Measurements from ENCODE around the gene STXBP6. TPM values are rescaled to one million over a fixed set of nuclear protein-coding genes. Genes with fewer than 3 reads are reported as not detected.

The STXBP6 gene
- total and polyA plus RNA-seq, 8 donors, result 17.2 to 54.1 (median 47.1) TPM

DNA sequence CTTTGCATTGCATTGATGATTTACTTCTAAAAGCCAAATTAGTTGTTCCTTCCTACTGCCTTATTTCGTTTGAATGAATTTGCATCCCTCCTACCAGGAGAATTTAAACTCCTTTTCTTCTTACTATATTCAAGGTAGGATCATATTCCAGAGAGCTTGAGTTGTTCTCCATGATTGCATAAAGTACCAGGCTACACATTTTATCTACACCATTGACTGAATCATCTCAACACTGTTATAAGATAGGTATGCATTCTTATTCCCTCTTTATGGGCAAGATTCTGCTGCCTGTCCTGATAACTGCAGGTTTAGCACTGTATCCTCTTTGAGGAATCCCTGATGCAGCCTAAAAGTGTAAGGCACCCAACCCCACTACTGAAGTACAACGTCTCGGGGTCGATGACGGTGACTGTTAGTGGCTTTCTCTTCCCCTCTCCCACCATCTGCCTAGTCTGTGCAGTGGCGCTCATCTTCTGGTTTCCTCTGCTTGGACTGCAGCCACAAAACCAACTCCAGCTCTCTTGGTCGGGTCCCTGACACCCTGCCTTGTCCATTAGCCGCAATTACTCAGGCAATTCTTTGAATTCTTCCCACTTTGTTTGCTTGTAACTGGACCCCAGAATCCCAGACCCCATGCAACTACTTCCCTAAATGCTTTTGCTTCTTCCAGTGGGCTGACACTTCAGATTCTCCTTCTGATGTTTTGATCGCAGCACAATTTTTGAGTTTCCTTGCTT is 44.4 kb upstream of the STXBP6 start:
- H3K4me1 ChIP-seq, result no peaks in the 10 kb centered on the region
- H3K9me3 ChIP-seq, result no peaks in the 10 kb centered on the region
- intact Hi-C loops (cut with DNase I), result no loop called here
- H3K27ac ChIP-seq, result no peak overlapping the region
- H3K36me3 ChIP-seq, result no peaks in the 10 kb centered on the region
- no peaks in the 10 kb centered on the region for H3K27me3 ChIP-seq
- ATAC-seq (no peak), DNase-seq (no peak)
- no peak overlapping the region for H3K4me3 ChIP-seq
- TF ChIP-seq, protein P1, sequence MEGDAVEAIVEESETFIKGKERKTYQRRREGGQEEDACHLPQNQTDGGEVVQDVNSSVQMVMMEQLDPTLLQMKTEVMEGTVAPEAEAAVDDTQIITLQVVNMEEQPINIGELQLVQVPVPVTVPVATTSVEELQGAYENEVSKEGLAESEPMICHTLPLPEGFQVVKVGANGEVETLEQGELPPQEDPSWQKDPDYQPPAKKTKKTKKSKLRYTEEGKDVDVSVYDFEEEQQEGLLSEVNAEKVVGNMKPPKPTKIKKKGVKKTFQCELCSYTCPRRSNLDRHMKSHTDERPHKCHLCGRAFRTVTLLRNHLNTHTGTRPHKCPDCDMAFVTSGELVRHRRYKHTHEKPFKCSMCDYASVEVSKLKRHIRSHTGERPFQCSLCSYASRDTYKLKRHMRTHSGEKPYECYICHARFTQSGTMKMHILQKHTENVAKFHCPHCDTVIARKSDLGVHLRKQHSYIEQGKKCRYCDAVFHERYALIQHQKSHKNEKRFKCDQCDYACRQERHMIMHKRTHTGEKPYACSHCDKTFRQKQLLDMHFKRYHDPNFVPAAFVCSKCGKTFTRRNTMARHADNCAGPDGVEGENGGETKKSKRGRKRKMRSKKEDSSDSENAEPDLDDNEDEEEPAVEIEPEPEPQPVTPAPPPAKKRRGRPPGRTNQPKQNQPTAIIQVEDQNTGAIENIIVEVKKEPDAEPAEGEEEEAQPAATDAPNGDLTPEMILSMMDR (IDR thresholded peaks at IDR 0.05), result no peak

DNA sequence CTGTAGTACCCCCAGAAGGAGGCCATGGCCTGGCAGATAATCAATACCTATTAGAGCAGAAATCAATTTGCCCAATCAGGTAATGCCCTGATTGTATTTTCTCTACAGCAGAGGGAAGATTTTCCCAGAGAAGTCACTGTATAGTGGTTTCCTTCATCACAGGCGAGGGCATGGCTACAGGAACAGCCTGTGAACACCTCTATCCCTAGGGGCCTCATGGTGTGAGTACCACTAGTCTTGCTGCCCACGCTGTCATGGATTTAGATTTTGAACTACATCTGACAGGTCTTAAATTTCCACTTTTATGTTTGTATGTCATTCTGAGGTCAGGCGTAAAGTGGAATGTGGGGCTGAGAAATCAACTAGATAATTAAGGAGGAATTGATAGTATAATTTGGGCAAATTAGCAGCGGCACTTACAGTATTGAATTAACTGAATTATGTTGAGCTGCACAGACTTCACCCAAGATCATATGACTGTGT is 42.4 kb upstream of the STXBP6 start:
- ATAC-seq, result no peak
- H3K36me3 ChIP-seq, result no peaks in the 10 kb centered on the region
- H3K27ac ChIP-seq, result no peak overlapping the region
- H3K27me3 ChIP-seq, result no peaks in the 10 kb centered on the region
- TF ChIP-seq, protein P1 (IDR thresholded peaks at IDR 0.05), result no peak
- intact Hi-C loops (cut with DNase I), result no loop called here
- H3K9me3 ChIP-seq, result no peaks in the 10 kb centered on the region
- no peaks in the 10 kb centered on the region for H3K4me1 ChIP-seq
- no peak for DNase-seq
- no peak overlapping the region for H3K4me3 ChIP-seq

DNA sequence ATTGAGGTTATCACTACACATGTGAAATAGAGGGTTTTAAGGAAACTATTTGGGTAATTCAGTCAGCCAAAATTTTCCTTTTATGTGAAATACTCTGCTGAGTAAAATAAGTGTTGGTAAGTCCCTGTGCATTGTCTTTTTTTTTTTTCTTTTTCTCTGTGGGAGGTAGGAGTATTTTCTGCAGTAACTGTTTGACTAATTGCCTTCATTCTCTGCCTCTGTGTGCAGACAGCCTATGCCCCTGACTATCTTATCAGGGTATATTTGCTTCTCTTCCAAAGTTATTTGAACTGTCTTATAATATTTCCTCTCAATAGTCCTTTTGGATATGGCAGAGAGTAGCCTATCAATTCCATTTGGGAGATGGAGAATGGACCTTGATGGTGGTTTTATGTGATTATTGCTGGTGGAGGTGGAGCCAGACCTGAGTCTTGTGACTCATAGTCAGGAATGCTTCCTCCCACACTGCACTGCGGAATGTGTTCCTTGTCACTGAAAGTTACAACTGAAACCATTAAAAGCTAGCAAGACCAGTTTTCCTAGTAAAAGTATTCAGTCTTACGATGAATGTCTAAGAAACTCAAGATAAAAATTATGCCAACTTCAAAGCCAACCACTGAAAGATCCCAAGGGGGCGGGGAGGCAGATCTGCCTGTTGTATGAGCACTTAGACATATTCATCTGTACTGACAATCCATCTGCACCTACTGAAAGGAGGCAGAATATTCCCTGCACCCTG is 40.9 kb upstream of the STXBP6 start:
- Histone ChIP-seq H3K36me3 (no peaks in the 10 kb centered on the region), H3K27me3 (no peaks in the 10 kb centered on the region), H3K27ac (no peak overlapping the region), H3K4me1 (no peaks in the 10 kb centered on the region), H3K9me3 (no peaks in the 10 kb centered on the region), H3K4me3 (no peak overlapping the region)
- TF ChIP-seq, protein P1 (IDR thresholded peaks at IDR 0.05), result no peak
- DNase-seq, result peak in 1 of 4 donors; percentile 50
- intact Hi-C loops (cut with DNase I), result no loop called here
- ATAC-seq, result peak; percentile 79

DNA sequence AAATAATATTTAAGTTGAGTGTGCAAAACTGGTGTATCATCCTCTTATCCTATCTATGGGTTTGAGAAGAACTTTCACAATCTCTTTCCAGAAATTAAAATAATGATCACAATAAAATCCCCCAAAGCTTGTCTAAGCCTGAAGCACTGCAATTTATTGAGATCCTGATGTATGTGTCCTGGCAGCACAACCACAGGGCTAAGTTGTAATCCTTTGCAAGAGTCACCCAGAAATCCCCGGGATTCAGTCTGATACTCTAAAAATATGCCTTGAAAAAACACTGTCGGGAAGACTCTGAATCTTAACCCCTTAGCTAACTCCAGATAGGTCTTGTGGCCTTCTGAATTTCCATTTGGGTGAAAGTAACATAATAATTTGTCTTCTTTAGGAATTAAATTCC is 40.3 kb upstream of the STXBP6 start:
- Histone ChIP-seq H3K27ac (no peak overlapping the region), H3K9me3 (no peaks in the 10 kb centered on the region), H3K4me1 (no peaks in the 10 kb centered on the region), H3K36me3 (no peaks in the 10 kb centered on the region), H3K27me3 (no peaks in the 10 kb centered on the region), H3K4me3 (no peak overlapping the region)
- DNase-seq, result no peak
- TF ChIP-seq, protein P1 (IDR thresholded peaks at IDR 0.05), result no peak
- intact Hi-C loops (cut with DNase I), result no loop called here
- no peak for ATAC-seq

DNA sequence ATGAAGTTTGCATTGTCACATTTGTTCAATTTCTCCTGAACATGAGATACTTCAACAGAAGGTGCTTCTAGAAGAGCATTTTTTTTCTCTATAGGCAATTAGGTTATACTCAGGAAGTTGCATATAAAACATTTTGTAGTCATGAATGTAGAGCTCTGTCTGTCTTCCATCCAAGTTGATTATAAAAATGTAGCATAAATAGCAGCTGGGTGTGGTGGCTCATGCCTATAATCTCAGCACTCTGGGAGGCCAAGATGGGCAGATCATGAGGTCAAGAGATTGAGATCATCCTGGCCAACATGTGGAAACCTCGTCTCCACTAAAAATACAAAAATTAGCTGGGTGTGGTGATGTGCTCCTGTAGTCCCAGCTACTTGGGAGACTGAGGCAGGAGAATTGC is 39.5 kb upstream of the STXBP6 start:
- no peak for ATAC-seq
- Histone ChIP-seq H3K27me3 (no peaks in the 10 kb centered on the region), H3K4me3 (no peak overlapping the region), H3K36me3 (no peaks in the 10 kb centered on the region), H3K9me3 (no peaks in the 10 kb centered on the region), H3K27ac (no peak overlapping the region), H3K4me1 (no peaks in the 10 kb centered on the region)
- TF ChIP-seq, protein P1 (IDR thresholded peaks at IDR 0.05), result no peak
- intact Hi-C loops (cut with DNase I), result no loop called here
- no peak for DNase-seq
